H1 (cell line): ENCODE measurements around the gene ATG7. TPM values are rescaled to one million over a fixed set of nuclear protein-coding genes. Genes with fewer than 3 reads are reported as not detected.
"Not testable (repeated sequence)": the region's sequence is repeated elsewhere in the genome, so short reads cannot be mapped to it uniquely, and the experiment has no call there.

ENCODE experiments used
- CTCF ChIA-PET: fragments of 300-600 bp; sonication (Branson Sonifier 250); formaldehyde crosslinking; loops from one replicate; lab custom pipeline; 2021; ENCODE audit not compliant: partially characterized antibody; lab: Charles Lee
- POLR2A ChIA-PET: fragments of 300-600 bp; sonication (Branson Sonifier 250); formaldehyde crosslinking; loops from one replicate; lab custom pipeline; 2021; ENCODE audit warnings: inconsistent platforms; ENCODE audit not compliant: partially characterized antibody; lab: Charles Lee
- DNase-seq, 2 experiments: peaks; one replicate each; pipeline versions ENCODE4 v3.0.0 to v3.0.0-alpha.2; 2010 to 2022; ENCODE audit warnings: low spot score in 2 of 2, low read depth in 1 of 2, mixed read lengths in 1 of 2
- FAIRE-seq: peaks from 2 replicates; lab custom pipeline; 2011; peaks lifted over from hg19 to GRCh38; lab: Jason Lieb, UNC
- H2AFZ ChIP-seq: 2 replicates; pipeline ENCODE4 v1.8.1; 2012; ENCODE audit warnings: low read length, inconsistent platforms
- H2AK5ac ChIP-seq: 2 replicates; pipeline ENCODE4 v1.6.1; 2013; ENCODE audit warnings: low read depth, low read length
- H2BK120ac ChIP-seq: replicated peaks from 2 replicates; pipeline ENCODE3; 2013; ENCODE audit warnings: low read depth, low read length, inconsistent platforms
- H2BK12ac ChIP-seq: 2 replicates; pipeline ENCODE4 v1.6.1; 2013; ENCODE audit warnings: low read depth, low read length
- H2BK15ac ChIP-seq: 2 replicates; pipeline ENCODE4 v1.6.1; 2013; ENCODE audit warnings: low read length
- H2BK20ac ChIP-seq: 2 replicates; pipeline ENCODE4 v1.6.1; 2013; ENCODE audit warnings: low read length
- H2BK5ac ChIP-seq: 2 replicates; pipeline ENCODE4 v1.6.1; 2013; ENCODE audit warnings: low read depth, low read length
- H3K14ac ChIP-seq: 2 replicates; pipeline ENCODE4 v1.6.1; 2013; ENCODE audit warnings: inconsistent platforms; ENCODE audit not compliant: insufficient read length
- H3K18ac ChIP-seq: 2 replicates; pipeline ENCODE4 v1.6.1; 2013; ENCODE audit warnings: low read length; ENCODE audit errors: extremely low read depth
- H3K23ac ChIP-seq: 2 replicates; pipeline ENCODE4 v1.6.1; 2013; ENCODE audit warnings: inconsistent platforms; ENCODE audit not compliant: insufficient read length
- H3K23me2 ChIP-seq: 2 replicates; pipeline ENCODE4 v1.6.1; 2013; ENCODE audit warnings: low read depth, low read length
- H3K27ac ChIP-seq: 2 replicates; pipeline ENCODE4 v1.6.1; 2011; ENCODE audit warnings: low read depth, low read length, inconsistent platforms
- H3K27me3 ChIP-seq, 4 experiments: replicated peaks in 1 of 4; 1 replicate in 1 of 4; 2 replicates in 3 of 4; pipeline versions ENCODE4 v1.6.1 to v1.8.1; 2011 to 2013; ENCODE audit warnings: low read length in 3 of 4, mild to moderate bottlenecking in 3 of 4, inconsistent platforms in 2 of 4, mixed read lengths in 2 of 4, moderate library complexity in 1 of 4; ENCODE audit not compliant: control insufficient read depth in 3 of 4, insufficient read depth in 3 of 4; ENCODE audit errors: extremely low read depth in 1 of 4
- H3K36me3 ChIP-seq, 4 experiments: 2 replicates each; pipeline versions ENCODE4 v1.6.1 to v1.8.1; 2011 to 2013; ENCODE audit warnings: mild to moderate bottlenecking in 4 of 4, low read length in 3 of 4, moderate library complexity in 2 of 4, control low read depth in 1 of 4, inconsistent platforms in 1 of 4; ENCODE audit not compliant: insufficient read depth in 4 of 4, control insufficient read depth in 2 of 4
- H3K4ac ChIP-seq: replicated peaks from 2 replicates; pipeline ENCODE3; 2013; ENCODE audit warnings: low read length, low read depth, mixed read lengths, inconsistent platforms; ENCODE audit not compliant: insufficient read length
- H3K4me1 ChIP-seq, 4 experiments: replicated peaks in 1 of 4; 1 replicate in 1 of 4; 2 replicates in 3 of 4; pipeline versions ENCODE4 v1.6.1 to v1.8.1; 2011 to 2013; ENCODE audit warnings: low read length in 3 of 4, inconsistent platforms in 2 of 4, mixed read lengths in 1 of 4; ENCODE audit not compliant: insufficient read depth in 4 of 4, control insufficient read depth in 3 of 4
- H3K4me2 ChIP-seq, 2 experiments: 2 replicates each; pipeline versions ENCODE4 v1.6.1 to v1.8.1; 2011 to 2013; ENCODE audit warnings: low read depth in 2 of 2, low read length in 2 of 2, control low read depth in 1 of 2, inconsistent platforms in 1 of 2, mild to moderate bottlenecking in 1 of 2; ENCODE audit not compliant: insufficient read depth in 1 of 2
- H3K4me3 ChIP-seq, 4 experiments: fragments of 200-600, 300-600 bp in 1 of 4; sonication (generic), shearing (Covaris generic), sonication (Bioruptor Twin) in 1 of 4; 2 replicates each; pipeline versions ENCODE4 v1.5.1 to v1.8.1; 2011 to 2016; ENCODE audit warnings: low read length in 4 of 4, low read depth in 3 of 4, control low read depth in 2 of 4, inconsistent platforms in 2 of 4, mild to moderate bottlenecking in 2 of 4, mixed read lengths in 1 of 4, moderate library complexity in 1 of 4; ENCODE audit not compliant: insufficient read depth in 2 of 4; ENCODE audit errors: extremely low read depth in 1 of 4
- H3K56ac ChIP-seq: replicated peaks from 2 replicates; pipeline ENCODE3; 2013; ENCODE audit warnings: low read depth, mild to moderate bottlenecking, mixed read lengths, low read length, inconsistent platforms; ENCODE audit not compliant: insufficient read length
- H3K79me1 ChIP-seq: 2 replicates; pipeline ENCODE4 v1.6.1; 2013; ENCODE audit warnings: low read depth, low read length, control low read depth
- H3K79me2 ChIP-seq, 2 experiments: 2 replicates each; pipeline versions ENCODE4 v1.6.1 to v1.8.1; 2012 to 2013; ENCODE audit warnings: low read length in 2 of 2, mild to moderate bottlenecking in 2 of 2, inconsistent platforms in 1 of 2; ENCODE audit not compliant: insufficient read depth in 2 of 2, control insufficient read depth in 1 of 2
- H3K9ac ChIP-seq, 4 experiments: replicated peaks in 1 of 4; 1 replicate in 1 of 4; 2 replicates in 3 of 4; pipeline versions ENCODE4 v1.6.1 to v1.8.1; 2011 to 2013; ENCODE audit warnings: low read depth in 3 of 4, low read length in 3 of 4, control low read depth in 2 of 4, mild to moderate bottlenecking in 2 of 4, moderate library complexity in 2 of 4, inconsistent platforms in 1 of 4; ENCODE audit errors: extremely low read depth in 1 of 4
- H3K9me3 ChIP-seq, 2 experiments: 2 replicates each; pipeline versions ENCODE4 v1.6.1 to v1.8.1; 2012 to 2013; ENCODE audit warnings: mild to moderate bottlenecking in 2 of 2, moderate library complexity in 2 of 2, control low read depth in 1 of 2, inconsistent platforms in 1 of 2, low read depth in 1 of 2, low read length in 1 of 2, mixed read lengths in 1 of 2; ENCODE audit not compliant: insufficient read depth in 2 of 2
- H4K20me1 ChIP-seq, 2 experiments: replicated peaks in 1 of 2; 2 replicates each; pipeline versions ENCODE3 to v1.8.1; 2011 to 2013; ENCODE audit warnings: inconsistent platforms in 2 of 2, low read length in 2 of 2, mild to moderate bottlenecking in 1 of 2; ENCODE audit not compliant: insufficient read depth in 2 of 2, control insufficient read depth in 1 of 2
- H4K5ac ChIP-seq: 2 replicates; pipeline ENCODE4 v1.6.1; 2013; ENCODE audit warnings: low read length, low read depth, mixed read lengths, inconsistent platforms; ENCODE audit not compliant: insufficient read length
- H4K8ac ChIP-seq: 2 replicates; pipeline ENCODE4 v1.8.0; 2013; ENCODE audit warnings: mild to moderate bottlenecking, moderate library complexity, low read length, inconsistent platforms; ENCODE audit not compliant: insufficient read depth; ENCODE audit errors: extremely low read depth
- H4K91ac ChIP-seq: replicated peaks from 2 replicates; pipeline ENCODE3; 2013; ENCODE audit warnings: low read length, mixed read lengths, inconsistent platforms; ENCODE audit not compliant: insufficient read length
- WGBS, 2 experiments: shearing (Covaris generic) in 1 of 2; methylation state at CpG; one replicate each; pipeline versions ENCODE4 v1.1.6 to v1.1.7; 2013 to 2015; ENCODE audit warnings: low lambda C conversion rate in 2 of 2, mixed read lengths in 2 of 2, inconsistent platforms in 1 of 2, low coverage in 1 of 2, missing lambda C conversion rate in 1 of 2; ENCODE audit not compliant: insufficient replicate concordance in 2 of 2, insufficient coverage in 1 of 2, insufficient read length in 1 of 2; ENCODE audit errors: extremely low coverage in 1 of 2, missing lambda C conversion rate in 1 of 2; 5-methylcytosine and 5-hydroxymethylcytosine counted together
- polyA plus RNA-seq, 7 experiments: library from polyadenylated mRNA; depleted of rRNA in 3 of 7; stranded (reverse) in 5 of 7; unstranded in 2 of 7; fragments of >200 nt in 5 of 7; fragments of 200-250 nt in 2 of 7; gene quantifications; 1 replicate in 5 of 7; 2 replicates in 1 of 7; 4 replicates in 1 of 7; pipeline versions ENCODE4 v1.2.1 to v1.2.3, GENCODE V29; 2011 to 2013; ENCODE audit warnings: missing spikeins in 2 of 7, mixed read lengths in 2 of 7
- total RNA-seq: library from RNA; stranded (reverse); fragmentation: NEBNext Ultra II Directional; extraction: Animal tissue kit (Norgen Biotek cat#: 25700); gene quantifications from 2 replicates; pipeline ENCODE4 v1.2.1, GENCODE V29; 2021

The ATG7 gene
- total and polyA plus RNA-seq, 2 of the 8 experiments (the other 6 are each of a cell fraction or from before 2014, with no cell fraction given), result 15.0 to 19.1 TPM

- H3K36me3 ChIP-seq, H2BK15ac ChIP-seq, DNase-seq, FAIRE-seq, H3K4me3 ChIP-seq, CTCF ChIA-PET, H3K9me3 ChIP-seq, H2BK5ac ChIP-seq, H2BK12ac ChIP-seq, H3K23ac ChIP-seq, H4K8ac ChIP-seq, H4K91ac ChIP-seq, H3K79me2 ChIP-seq, H3K56ac ChIP-seq, H4K20me1 ChIP-seq, POLR2A ChIA-PET, H2BK120ac ChIP-seq, H3K27ac ChIP-seq, H3K79me1 ChIP-seq, H3K23me2 ChIP-seq, H3K4me2 ChIP-seq, H3K14ac ChIP-seq, H2AFZ ChIP-seq, H3K9ac ChIP-seq, H3K27me3 ChIP-seq, H2AK5ac ChIP-seq, H3K4ac ChIP-seq, H2BK20ac ChIP-seq, H3K4me1 ChIP-seq, H3K18ac ChIP-seq, H4K5ac ChIP-seq: not testable (repeated sequence)
- 88% methylated on average over 3 of the region's 3 CpGs; no CpG with 5 or more reads in 1 of the 2 experiments for WGBS, 2 experiments
These were observed 173.0 kb downstream of the ATG7 start for GRCh38 chr3:11445193-11445592.
